ENCODE results near the gene PDZD7.

The PDZD7 gene

DNA sequence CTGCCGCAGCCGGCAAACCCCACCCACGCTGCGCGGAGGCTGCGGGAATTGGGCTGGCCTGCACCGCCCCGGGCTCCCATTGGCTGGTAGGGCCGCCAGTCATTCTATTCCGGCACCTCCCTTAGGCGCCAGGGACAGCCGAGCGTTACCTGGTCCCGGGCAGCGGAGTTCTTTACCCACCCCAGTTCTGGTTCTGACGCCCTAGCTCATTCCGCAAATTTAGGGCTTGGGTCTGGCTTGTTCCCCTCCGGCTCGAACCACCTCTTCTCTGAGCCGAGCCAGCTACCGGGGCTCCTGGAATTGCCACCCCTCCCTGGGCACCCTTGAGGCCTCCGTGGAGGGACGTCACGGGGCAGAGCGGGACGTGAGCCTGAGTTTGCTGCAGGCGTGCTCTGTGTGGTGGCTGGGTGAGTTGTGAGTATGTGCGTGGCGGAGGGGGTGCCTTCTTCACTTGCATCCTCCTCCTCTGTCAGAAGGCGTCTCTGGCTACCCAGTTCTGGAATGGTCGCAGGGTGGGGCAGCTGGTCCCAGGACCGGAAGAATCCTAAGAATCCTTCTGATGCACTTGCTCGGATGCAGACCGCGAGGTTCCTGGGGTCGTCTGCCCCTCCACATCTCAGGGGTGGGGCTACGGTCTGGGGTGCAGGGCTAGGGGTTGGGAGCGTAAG lies at the start of gene PDZD7, which contains the start of gene SFXN3:
Gene PDZD7 (minus strand): TSS at position 2 of the 668 bp plus-strand sequence. CDS start 910 bp downstream, outside the sequence.
Gene SFXN3 (plus strand): TSS at position 107 of the 668 bp plus-strand sequence. CDS start 3,461 bp downstream, outside the sequence.
- DNase-seq: peak; percentile 92

DNA sequence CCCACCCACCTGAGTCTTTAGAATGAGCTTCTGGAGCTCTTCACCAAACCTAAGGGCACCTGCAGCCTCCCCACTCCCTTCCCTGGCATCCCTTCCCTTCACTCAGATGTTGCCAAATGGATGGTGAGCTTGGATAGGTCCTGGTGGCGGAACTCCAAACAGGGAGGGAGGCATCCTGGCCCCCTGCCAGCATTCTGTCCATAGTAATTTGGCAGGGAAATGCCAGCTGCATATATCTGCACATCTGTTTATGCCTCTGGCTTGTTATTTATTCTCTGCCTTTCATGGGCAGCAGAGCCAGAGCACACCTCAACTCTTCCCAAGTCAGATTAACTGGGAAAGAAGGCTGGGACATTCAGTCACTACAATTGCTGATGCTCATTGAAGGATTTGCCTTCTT lies 48.9 kb upstream of the PDZD7 start:
- no peak for DNase-seq

DNA sequence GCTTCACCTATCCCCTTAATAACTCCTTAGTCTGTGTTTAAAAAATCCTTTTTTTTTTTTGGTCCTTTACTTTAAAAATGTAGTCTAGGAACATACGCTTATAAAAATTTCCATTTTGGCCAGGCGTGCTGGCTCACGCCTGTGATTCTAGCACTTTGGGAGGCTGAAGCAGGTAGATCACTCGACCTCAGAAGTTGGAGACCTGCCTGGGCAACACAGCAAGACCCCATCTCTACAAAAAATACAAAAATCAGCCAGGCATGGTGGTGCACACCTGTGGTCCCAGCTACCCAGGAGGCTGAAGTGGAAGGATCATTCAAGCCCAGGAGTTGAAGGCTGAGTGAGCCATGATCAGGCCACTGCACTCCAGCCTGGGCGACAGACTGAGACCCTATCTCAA lies 45.7 kb upstream of the PDZD7 start:
- DNase-seq: no peak

DNA sequence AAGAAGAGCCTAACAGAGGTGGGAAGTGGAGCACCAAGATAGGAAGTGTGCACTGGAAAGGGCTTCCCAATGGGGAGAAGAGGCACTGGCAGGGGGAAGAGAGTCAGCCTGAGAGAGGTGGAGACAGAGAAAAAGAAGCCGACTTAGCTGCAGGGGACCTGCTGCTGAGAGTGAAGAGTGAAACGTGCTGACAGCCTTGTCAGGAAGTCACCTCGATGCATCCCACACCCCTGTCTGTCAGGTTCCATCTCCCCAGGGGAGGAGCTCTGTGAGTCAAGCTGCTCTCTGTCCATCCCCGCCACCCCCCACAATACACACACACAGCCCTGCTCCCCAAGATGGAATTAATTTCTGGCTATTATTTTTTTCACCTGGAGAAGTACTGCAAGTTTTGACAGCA lies 44.8 kb upstream of the PDZD7 start:
- DNase-seq: no peak

DNA sequence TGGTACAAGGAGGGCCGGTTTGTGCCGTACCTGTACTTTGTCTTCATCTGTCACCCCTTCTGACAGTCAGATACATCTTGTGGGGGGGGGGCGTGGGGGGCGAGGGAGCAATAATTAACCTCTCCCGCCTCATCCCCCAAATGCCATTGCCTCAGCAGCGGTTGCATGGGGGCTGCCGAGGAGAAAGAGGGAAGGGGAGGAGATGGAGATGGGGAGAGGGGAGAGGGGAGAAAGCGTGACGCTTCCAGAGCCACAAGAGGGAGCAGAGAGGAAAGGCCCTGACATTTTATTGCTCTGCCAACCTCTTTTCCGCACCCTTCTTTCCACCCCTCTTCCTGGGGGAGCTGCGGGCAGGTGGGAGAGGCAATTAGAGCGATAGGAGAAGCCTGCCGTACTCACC lies 42.7 kb upstream of the PDZD7 start:
- DNase-seq: no peak

DNA sequence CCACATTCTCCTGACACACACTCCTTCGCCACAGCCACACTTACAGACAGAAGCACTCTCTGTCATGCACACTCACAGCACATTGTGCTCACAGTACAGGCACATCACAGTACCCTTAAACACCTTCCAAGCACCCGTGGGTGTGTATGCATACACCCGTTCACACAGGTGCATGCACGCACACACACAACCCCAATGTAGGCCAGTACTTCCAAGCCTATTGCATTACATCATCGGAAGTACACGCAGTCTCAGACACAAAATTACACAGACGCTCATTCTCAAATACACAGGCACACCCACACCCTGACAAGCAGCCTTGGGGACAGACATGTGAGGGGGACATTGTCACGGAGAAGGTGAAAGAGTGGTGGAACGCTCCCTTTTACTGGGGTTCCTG lies 42.0 kb upstream of the PDZD7 start:
- no peak for DNase-seq

DNA sequence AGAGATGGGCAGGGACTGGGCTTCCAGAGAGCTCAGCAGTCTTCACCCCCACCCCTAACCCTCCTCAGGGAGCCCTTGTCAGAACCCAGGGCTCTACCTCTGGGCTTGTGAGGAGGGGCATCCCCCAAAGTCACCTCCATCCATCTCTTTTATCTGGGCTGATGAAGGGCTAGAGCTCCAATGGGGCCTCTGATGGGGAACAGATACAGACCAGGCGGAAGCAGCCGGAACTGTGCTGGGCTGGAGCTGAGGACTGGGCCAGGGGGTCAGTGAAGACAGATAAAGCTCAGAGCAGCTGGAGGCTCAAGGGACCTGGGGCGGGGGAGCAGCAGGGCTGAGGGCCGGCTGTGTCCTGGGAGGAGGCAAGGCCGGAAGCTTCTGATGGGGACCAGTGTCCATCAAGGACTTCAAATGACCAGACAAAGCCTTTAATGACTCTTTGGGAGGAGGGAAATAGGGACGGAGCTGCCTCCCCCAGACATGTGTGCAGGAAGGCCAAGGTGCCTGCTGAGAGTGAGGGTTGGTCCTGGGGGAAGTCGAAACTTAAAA lies 41.0 kb upstream of the PDZD7 start:
- no peak for DNase-seq

DNA sequence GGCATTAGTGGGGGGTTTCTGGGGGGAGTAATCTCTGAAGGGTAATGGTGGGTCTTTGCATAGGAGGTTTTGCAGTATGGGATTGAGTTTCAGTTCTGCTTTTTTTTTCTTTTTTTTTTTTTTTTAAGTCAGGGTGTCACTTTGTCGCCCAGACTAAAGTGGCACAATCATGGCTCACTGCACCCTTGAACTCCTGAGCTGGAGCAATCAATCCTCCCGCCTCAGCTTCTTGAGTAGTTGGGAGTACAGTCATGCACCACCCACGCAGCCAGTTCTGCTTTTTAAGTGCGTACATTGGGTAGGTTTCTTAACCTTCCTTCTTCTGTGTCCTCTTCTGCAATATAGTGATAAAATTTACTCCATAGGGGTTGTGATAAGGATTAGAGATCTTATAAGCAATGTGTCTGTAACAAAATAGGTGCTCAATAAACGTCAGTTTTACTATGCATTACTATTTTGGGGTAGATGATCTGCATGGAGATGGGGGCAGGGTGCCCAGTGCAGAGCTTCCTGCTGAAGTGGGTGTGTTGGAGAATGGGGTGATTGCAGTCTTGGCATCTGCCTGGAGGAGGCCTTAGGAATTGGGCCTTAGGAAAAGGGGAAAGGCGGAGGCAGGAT lies 40.4 kb upstream of the PDZD7 start:
- DNase-seq: no peak

DNA sequence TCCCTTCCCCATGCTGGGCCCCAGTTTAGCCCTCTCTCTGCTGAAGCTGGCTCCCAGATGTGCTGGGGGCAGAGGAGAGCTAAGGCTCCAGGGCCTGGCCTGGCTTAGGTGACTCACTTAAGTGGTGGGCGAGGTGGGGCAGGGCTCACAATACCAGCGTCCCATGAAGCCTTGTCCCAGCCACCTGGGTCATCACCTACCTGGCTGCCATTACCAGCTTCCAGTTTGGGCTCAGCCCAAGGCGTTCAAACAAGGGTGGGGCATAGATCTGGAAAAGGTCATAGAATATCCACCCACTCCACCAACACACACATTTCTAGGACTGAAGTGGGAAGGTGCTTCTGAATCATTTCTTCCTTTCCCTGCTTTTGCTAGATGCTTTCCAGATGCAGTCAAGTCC lies 39.2 kb upstream of the PDZD7 start:
- DNase-seq: no peak

DNA sequence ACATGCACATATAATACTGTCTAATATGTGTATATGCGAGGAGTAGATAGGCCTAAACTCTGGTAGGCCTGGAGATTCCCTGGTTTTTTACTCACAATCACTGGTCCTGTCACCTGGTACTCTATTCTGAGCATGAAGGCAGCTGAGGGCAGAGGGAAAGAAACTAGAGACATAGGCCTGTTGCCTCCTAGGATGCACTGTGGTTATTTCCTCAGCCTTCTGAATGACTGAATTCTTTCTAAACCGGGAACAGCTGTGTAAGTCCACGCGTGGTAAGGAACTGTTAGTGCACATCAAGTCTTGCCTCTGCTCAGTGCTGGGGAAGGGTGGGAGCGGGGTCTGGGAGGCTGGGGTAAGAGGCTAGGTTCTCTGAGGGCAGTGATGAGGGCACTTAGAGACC lies 38.5 kb upstream of the PDZD7 start:
- no peak for DNase-seq

DNA sequence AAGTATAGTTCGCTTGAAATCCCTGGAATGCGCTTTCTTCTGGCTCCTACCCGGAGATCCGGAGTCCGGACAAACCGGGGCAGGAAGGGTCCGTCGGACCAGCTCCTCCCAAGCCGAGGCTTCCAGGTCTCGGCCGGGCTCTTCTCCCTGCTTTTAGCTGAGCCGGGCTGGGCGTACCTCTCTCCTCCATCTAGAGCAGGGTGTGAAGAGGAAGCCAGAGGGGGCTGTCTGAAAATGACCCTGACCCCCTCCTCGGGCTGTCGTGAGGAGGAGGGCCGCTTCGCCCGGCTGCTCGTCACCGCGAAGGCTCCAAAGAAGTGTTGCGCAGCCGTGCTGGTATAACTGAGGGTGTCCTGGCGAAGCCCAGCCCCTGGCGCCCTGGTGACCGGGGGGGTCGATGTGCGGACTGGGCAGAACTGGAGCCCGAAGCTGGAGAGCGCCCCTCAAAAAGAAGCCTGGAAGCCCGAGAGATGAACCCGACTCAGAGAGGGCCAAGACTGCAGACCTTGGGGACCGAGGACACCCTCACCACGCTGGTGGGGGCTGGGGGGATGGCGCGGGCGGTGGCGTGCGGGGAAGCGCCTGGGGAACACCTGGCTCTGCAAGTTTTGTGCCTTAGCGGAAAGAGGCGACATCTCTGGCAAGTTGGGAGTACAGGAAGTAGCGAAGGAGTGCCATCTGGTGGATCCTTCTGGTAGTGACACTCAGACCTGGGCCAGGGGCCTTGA lies 36.6 kb upstream of the PDZD7 start:
- peak; percentile 93 for DNase-seq

DNA sequence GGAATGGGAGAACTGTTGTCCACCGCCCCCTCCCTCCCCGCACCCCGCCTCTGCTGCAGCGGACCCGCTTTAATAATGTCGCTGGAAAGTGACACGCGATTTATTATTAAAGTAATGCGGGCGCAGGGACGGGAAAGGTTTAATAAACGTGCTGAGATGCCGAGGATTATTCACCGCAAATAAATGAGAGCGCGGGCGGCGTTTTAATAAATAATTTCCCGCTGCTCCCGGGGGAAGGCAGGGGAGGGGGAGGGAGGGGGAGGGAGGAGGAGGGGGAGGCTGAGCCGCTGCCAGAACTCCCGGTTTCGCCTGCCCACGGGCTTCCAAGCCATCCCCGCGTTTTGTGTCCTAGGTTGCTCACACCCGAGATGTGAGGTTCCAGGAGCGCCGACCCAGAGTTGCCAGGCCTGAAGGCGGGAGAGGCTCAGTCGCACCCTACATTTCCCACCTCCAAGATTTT lies 36.0 kb upstream of the PDZD7 start:
- DNase-seq: no peak

DNA sequence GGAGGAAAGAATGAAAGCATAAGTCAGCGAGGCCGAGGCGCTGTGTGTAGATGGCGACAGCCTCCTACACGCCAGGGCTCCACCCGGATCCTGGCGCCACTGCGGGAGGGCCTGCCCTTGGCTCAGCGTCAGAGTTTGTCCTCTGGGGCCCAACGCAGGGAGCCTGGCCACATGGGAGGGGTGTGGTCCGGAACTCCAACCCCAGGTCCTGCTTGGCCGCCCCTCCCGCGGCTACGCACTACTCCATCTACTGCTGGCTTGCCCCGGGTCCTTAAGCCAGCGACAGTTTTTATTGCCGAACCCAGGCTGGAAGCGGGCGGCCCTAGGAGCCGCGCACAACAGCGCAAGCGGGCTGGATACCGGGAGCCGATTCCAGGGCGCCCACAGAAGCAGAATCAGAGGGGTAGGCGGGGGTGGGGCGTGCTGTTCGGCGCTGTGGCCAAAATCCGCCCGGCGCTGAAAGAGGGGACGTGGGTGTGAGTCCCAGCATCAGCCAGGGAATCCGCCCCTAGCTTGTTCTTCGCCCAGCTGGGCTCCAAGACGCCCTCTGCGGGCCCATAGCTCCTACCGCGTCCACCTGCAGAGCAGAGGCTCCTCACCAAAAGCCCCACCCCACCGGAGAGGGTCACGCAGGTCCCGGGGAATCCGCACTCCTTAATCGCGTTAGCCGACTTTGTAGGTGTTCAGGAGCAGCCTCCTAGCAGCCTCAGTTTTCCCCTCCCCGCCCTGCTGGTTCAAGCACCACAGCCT lies 35.4 kb upstream of the PDZD7 start:
- DNase-seq: peak; percentile 82

DNA sequence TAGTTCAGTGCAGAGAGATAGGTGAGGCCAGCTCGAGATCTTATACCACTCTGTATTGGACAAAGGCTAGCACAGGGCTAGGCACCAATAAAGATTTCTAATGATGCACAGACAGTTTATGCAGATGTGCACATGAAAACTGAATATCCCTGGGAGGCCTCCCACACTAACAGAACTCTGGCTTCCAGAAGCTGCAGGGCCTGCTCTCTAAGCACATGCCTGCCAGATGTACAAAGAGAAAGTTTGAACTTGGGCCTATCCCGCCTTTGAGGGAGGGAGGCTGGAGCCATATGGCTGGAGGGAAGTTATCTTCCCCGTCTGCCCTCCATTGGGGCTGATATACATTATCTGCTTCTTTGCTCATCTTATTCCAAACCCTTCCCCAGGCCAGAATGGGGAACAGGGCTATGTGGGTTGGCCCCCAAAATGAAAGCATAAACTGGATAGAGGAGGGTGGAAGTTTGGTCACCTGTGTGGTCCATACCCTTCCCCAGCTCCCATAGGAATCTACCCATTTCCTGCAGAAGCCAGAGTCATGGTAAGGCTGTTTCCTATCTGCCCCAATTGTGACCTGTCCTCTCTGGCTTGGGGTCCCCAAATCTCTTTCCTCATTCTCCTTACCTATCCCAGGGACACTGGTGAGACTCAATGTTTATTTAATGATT lies 34.7 kb upstream of the PDZD7 start:
- no peak for DNase-seq

DNA sequence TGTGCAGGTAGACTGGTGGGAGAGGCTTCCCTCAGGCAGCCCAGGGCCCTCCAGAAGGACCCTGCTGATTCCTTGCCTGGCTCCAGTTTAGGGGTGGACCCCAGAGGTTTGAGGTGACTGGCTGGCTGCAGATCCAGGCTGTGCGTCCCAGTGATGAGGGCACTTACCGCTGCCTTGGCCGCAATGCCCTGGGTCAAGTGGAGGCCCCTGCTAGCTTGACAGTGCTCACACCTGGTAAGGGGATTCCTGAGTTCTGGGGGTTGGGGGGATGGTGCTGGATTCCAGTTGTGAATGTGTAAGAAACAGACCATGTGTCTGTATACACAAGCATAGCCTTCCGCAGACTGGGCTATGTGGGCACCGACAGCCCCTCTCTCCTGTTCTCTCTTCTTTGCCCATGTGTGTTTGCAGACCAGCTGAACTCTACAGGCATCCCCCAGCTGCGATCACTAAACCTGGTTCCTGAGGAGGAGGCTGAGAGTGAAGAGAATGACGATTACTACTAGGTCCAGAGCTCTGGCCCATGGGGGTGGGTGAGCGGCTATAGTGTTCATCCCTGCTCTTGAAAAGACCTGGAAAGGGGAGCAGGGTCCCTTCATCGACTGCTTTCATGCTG lies 33.6 kb upstream of the PDZD7 start:
- no peak for DNase-seq

DNA sequence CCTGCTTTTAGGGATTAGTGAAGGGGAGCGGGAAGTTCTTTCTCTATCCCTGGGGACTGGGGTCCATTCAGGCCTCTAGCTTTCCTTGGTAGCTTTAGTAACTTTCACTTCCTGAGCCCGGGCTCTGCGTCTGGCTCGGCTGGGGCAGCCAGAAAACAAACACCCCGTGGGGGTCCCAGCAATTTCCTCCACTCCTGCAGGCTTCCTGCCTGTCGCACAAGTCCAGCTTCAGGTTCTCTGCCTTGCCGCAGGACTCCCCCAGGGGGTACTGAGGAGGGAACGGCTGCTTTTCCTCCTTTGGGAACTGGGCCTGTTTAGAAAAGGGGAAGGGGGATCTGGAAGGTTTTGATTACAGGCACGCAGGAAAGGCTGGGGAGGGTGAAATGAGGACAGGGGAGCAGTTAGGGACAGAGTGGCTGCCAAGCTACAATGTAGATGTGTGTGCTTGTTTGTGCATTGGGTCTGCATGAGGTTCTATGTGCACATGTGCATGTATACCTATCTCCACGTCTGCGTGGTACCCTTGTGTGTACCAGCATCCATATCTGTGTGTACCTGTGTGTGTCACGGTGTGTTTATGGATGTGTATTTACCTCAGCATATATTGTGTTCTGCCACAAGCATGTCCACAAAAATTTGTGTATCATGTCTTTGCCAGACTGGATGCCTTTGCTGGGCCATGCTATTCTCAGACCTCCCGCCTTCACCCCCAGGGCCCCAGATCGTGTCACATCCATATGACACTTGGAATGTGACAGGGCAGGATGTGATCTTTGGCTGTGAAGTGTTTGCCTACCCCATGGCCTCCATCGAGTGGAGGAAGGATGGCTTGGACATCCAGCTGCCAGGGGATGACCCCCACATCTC lies 32.9 kb upstream of the PDZD7 start:
- no peak for DNase-seq

DNA sequence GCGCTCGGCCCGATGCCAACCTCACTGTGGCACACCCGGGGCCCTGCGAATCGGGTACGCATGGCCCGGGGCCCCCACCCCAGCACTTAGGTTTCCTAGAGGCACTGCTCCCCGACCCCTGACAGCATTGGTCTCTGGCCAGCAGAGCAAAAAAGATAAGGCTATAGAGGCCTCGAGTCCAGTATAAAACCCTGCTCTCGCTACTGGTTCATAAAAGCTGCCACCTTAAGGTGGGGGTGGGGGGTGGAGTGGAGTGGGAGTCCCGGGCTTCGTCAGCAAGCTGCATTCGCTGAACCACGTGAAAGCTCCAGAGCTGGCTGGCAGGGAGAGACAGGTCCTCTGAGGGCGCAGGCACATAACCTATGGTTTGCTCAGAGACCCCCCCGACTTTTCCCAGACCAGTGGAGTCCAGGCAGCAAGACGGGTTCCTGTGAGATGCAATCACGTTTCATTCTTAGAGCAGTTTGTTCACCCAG lies 32.2 kb upstream of the PDZD7 start:
- DNase-seq: no peak

DNA sequence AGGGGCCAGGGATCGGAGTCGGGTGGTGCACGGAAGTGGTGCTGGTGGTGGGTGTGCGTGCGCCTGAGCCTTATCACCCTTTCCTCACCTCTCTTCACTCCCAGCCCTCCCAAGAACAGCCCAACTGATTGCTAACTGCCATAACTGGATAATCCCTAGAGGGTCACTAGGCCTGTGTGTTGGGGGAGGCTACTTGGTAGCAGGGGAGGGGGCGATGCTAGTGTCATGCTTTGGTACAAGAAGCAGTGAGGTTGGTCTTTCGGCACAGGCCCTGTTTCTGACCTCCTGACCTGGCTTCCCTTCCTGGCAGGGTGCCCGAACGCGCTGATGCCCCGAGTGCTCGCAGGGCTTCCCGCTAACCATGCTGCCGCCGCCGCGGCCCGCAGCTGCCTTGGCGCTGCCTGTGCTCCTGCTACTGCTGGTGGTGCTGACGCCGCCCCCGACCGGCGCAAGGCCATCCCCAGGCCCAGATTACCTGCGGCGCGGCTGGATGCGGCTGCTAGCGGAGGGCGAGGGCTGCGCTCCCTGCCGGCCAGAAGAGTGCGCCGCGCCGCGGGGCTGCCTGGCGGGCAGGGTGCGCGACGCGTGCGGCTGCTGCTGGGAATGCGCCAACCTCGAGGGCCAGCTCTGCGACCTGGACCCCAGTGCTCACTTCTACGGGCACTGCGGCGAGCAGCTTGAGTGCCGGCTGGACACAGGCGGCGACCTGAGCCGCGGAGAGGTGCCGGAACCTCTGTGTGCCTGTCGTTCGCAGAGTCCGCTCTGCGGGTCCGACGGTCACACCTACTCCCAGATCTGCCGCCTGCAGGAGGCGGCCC lies 31.5 kb upstream of the PDZD7 start:
- peak; percentile 79 for DNase-seq

DNA sequence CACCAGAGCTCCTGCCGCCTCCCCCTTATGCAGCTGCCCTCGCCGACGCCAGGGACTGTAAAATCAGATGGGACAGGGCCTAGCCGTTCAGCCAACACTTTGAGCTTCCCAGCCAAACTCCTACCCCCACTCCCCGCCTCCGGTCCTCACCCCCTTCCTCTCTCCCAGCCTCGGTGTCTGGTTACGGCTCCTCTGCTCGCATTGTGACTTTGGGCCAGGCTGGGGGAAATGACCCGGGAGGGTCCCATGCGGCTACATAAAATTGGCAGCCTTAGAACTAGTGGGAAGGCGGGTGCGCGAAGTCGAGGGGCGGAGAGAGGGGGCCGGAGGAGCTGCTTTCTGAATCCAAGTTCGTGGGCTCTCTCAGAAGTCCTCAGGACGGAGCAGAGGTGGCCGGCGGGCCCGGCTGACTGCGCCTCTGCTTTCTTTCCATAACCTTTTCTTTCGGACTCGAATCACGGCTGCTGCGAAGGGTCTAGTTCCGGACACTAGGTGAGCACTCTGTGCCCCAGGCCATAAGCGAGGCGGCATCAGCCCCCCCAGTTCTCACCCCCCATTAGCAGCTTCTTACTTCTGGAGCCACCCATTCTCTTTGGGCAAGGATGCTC lies 30.8 kb upstream of the PDZD7 start, which contains the start of gene KAZALD1:
Gene KAZALD1 (plus strand): TSS at position 366 of the 608 bp plus-strand sequence. CDS start 604 bp downstream, outside the sequence.
- peak; percentile 74 for DNase-seq

All from NCI-H510A treated with DMSO at 0.1 percent for 48 hours (cell line).